Small intestine (tissue), 7 donors: ENCODE data around the gene RUNX2. TPM values are rescaled to one million over a fixed set of nuclear protein-coding genes. Genes with fewer than 3 reads are reported as not detected.

ENCODE experiments used
- DNase-seq, 2 donors: peaks; one replicate each; pipeline versions ENCODE4 v3.0.0 to v3.0.0-alpha.2; 2013
- FAIRE-seq: peaks from 2 replicates; lab custom pipeline; 2012; peaks lifted over from hg19 to GRCh38; lab: Jason Lieb, UNC
- H3K27ac ChIP-seq, 3 donors: one replicate each; pipeline ENCODE4 v1.5.1; 2013; ENCODE audit warnings: low read length in 2 of 3, mild to moderate bottlenecking in 2 of 3, control low read depth in 1 of 3, inconsistent platforms in 1 of 3, low read depth in 1 of 3, moderate library complexity in 1 of 3
- H3K27me3 ChIP-seq, 3 donors: one replicate each; pipeline ENCODE4 v1.6.1; 2013; ENCODE audit warnings: low read length in 3 of 3, inconsistent platforms in 1 of 3; ENCODE audit not compliant: control insufficient read depth in 3 of 3, insufficient read depth in 3 of 3
- H3K36me3 ChIP-seq, 3 donors: one replicate each; pipeline ENCODE4 v1.6.1; 2013; ENCODE audit warnings: low read length in 3 of 3, inconsistent platforms in 1 of 3, low read depth in 1 of 3, mild to moderate bottlenecking in 1 of 3, moderate library complexity in 1 of 3; ENCODE audit not compliant: control insufficient read depth in 3 of 3, insufficient read depth in 2 of 3
- H3K4me1 ChIP-seq, 3 donors: one replicate each; pipeline ENCODE4 v1.6.1; 2013; ENCODE audit warnings: low read length in 2 of 3, inconsistent platforms in 1 of 3, low read depth in 1 of 3, mild to moderate bottlenecking in 1 of 3, moderate library complexity in 1 of 3; ENCODE audit not compliant: control insufficient read depth in 3 of 3, insufficient read depth in 2 of 3
- H3K4me3 ChIP-seq, 3 donors: one replicate each; pipeline ENCODE4 v1.5.1; 2013; ENCODE audit warnings: low read length in 3 of 3, control low read depth in 1 of 3, inconsistent platforms in 1 of 3, low read depth in 1 of 3, mild to moderate bottlenecking in 1 of 3, moderate library complexity in 1 of 3
- H3K9me3 ChIP-seq, 2 donors: one replicate each; pipeline ENCODE4 v1.6.1; 2013; ENCODE audit warnings: low read depth in 1 of 2, low read length in 1 of 2; ENCODE audit not compliant: control insufficient read depth in 2 of 2, insufficient read depth in 1 of 2
- WGBS, 3 donors: extraction: QIAGEN DNeasy Blood & Tissue Kit; methylation state at CpG; one replicate each; pipeline ENCODE4 v1.1.7; 2013; 5-methylcytosine and 5-hydroxymethylcytosine counted together
- polyA plus RNA-seq, 4 donors: library from polyadenylated mRNA; stranded (reverse) in 3 of 4; unstranded in 1 of 4; fragments of 200-250 nt in 3 of 4; fragments of 120-200 nt in 1 of 4; gene quantifications; one replicate each; pipeline versions ENCODE4 v1.2.1 to v1.2.3, GENCODE V29; 2013
- donor health status: healthy with polysubstance abuse.
- donor health status: control.
- donor health status: control.
- donor health status: Bipolar disorder and iron deficiency.
- donor health status: healthy.

Gene RUNX2
- polyA plus RNA-seq, 4 donors: under 0.01 to 2.5 (median 0.94) TPM

DNA sequence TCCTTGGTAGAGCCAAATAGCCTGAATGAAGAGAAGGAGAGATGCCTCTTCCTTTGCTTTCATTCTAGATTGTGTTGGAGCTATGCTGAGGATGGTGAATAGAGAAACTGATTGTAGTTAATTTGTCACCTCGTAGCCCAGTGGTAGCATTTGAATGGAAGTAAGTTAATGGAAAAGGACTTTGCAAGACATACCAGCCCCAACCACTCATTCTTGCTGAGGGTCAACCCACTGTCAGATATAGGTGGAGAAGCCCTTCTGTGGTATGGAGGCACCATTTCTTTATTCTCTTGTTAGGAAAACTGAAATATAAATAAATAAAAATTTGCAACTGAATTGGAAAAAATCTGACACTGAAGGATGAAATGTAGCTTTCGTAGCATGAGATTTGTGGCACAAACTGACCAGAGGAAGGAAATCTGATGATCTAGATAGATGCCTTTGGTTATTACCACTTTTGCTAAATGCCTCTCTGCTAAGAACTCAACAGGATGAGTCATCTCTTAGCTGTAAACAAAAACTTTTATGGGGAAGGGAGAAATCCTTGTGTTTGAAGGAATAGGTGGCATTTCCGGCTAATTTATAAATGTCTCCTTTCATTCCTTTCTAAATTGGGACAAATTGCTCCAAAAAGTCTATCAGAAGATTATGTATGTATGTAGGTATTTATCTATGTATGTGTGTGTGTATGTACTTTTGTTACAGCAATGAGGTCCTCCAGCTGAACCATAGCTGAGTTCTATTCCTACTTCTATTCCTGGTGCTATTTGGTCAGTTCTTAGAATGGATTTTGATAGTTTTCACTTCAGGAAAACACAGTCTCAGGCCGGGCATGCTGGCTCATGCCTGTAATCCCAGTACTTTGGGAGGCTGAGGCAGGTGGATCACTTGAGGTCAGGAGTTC is 126.1 kb downstream of the RUNX2 start:
- no peak overlapping the region for H3K27ac ChIP-seq
- H3K9me3 ChIP-seq: no peaks in the 10 kb centered on the region
- H3K36me3 ChIP-seq: no peaks in the 10 kb centered on the region
- no peak overlapping the region for H3K4me3 ChIP-seq
- DNase-seq (no peak), FAIRE-seq (no peak)
- 71 to 86% (median 86%) methylated on average over 4 of the region's 4 CpGs for WGBS, 3 donors
- H3K4me1 ChIP-seq: peaks cover 0 to 2% (median 0%) of the 10 kb centered on the region in 3 donors
- H3K27me3 ChIP-seq: no peaks in the 10 kb centered on the region

DNA sequence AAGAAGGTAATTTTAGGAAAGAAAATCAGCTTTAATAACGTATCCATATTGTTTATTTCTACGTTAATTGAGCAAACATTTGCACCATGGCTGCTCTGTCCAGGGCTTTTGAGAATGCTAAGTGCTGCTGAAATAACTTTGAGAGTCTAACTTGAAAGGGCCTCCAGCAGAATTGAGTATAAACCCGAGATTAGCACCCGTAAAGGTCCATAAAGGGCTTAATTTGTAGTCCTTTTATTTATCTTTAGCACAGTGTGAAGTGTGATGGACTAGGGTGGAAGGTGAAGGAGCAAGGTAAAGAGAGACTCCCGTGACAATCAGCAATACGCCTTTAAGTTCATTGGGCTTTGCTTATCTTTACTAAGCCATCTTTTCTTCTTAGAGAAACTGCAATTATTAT is 127.3 kb downstream of the RUNX2 start:
- FAIRE-seq (no peak), DNase-seq (no peak)
- no peaks in the 10 kb centered on the region for H3K27me3 ChIP-seq

DNA sequence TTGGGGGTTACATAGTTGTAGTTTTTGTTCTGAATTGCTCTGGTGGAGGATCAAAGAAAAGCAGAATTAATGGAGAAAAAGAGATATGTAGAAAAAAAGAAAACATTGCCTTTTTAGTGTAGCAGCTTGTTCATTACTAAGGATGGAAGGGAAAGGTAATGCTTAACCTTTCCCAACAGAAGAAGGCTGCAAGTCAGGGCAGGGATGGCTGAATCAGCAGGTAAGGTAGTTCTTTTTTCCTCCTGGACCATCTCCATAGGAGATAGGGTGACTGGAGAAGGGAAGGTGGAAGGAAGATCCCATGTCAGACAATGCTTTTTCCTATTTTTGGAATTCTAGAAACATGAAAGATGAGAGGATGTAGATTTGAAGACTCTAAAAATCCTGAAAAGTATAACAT is 129.0 kb downstream of the RUNX2 start:
- no peaks in the 10 kb centered on the region for H3K27me3 ChIP-seq
- no peak overlapping the region for H3K27ac ChIP-seq
- FAIRE-seq: no peak
- H3K4me1 ChIP-seq: peaks cover 0 to 2% (median 0%) of the 10 kb centered on the region in 3 donors
- DNase-seq: no peak
- H3K36me3 ChIP-seq: no peaks in the 10 kb centered on the region
- no peak overlapping the region for H3K4me3 ChIP-seq
- H3K9me3 ChIP-seq: no peaks in the 10 kb centered on the region

More for the DNA sequence above, 127.3 kb downstream of the RUNX2 start:
- H3K4me1 ChIP-seq: peaks cover 0 to 2% (median 0%) of the 10 kb centered on the region in 3 donors
- WGBS, 3 donors: 56 to 76% (median 68%) methylated on average over 6 of the region's 6 CpGs
- no peaks in the 10 kb centered on the region for H3K36me3 ChIP-seq
- H3K9me3 ChIP-seq: no peaks in the 10 kb centered on the region
- no peak overlapping the region for H3K27ac ChIP-seq
- H3K4me3 ChIP-seq: no peak overlapping the region

DNA sequence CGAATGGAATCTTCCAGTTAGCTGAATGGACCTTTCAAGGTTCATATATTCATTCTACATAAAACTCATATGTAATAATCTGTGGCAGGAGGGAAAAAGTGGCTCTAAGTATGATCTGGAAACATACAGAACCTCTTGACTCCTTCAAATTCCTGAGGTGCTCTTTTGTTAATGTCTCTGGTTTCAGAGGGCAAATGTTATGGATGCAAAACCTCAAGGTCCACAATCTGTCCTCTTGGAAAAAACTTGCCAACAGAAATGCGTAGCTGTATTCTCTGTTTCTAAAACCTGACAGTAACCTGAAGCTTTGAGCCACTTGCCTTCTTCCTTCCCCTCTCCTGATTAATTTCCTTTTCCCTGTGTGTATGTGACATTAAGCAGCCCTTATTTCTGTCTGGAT is 130.5 kb downstream of the RUNX2 start:
- FAIRE-seq (no peak), DNase-seq (no peak)
- 87 to 94% (median 94%) methylated on average over 2 of the region's 2 CpGs for WGBS, 3 donors
- Histone ChIP-seq H3K4me1 (peaks cover 0 to 2% (median 0%) of the 10 kb centered on the region in 3 donors), H3K27me3 (no peaks in the 10 kb centered on the region), H3K27ac (no peak overlapping the region), H3K4me3 (no peak overlapping the region), H3K36me3 (no peaks in the 10 kb centered on the region), H3K9me3 (no peaks in the 10 kb centered on the region)

DNA sequence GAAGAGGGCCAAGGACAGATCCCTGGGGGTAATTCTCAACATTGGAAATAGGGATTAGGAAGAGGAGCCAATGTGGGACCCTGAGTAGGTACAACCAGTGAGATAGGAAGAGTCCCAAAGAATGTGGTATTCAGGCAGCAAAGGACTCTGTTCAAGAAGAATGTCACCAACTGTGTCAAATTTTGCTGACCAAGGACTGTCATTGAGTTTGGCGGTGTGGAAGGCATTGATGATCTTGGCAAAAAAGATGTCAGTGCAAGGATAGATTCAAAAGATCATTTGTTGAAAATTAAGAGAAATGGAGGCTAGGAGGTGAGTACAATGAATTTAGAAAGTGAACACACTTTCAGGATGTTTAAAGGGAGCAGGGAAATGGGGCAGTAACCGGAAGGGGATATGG is 132.0 kb downstream of the RUNX2 start:
- DNase-seq: no peak
- FAIRE-seq: no peak
- Histone ChIP-seq H3K4me3 (no peak overlapping the region), H3K27me3 (no peaks in the 10 kb centered on the region), H3K27ac (no peak overlapping the region), H3K9me3 (no peaks in the 10 kb centered on the region), H3K36me3 (no peaks in the 10 kb centered on the region), H3K4me1 (no peaks in the 10 kb centered on the region)
- WGBS, 3 donors: 95 to 99% (median 96%) methylated on average over 2 of the region's 2 CpGs

- WGBS, 3 donors: 81 to 90% (median 87%) methylated on average over 3 of the region's 3 CpGs
- H3K27me3 ChIP-seq: no peaks in the 10 kb centered on the region
These were observed 133.4 kb downstream of the RUNX2 start for GRCh38 chr6:45461486-45461885.

GRCh38 chr6:45462190-45463134 is 134.3 kb downstream of the RUNX2 start:
- WGBS, 3 donors: 74 to 83% (median 78%) methylated on average over 7 of the region's 7 CpGs
- no peak overlapping the region for H3K27ac ChIP-seq
- no peaks in the 10 kb centered on the region for H3K27me3 ChIP-seq
- FAIRE-seq (no peak), DNase-seq (no peak)
- H3K9me3 ChIP-seq: no peaks in the 10 kb centered on the region
- H3K4me1 ChIP-seq: no peaks in the 10 kb centered on the region
- H3K36me3 ChIP-seq: no peaks in the 10 kb centered on the region
- H3K4me3 ChIP-seq: no peak overlapping the region

More at GRCh38 chr6:45461486-45461885, 133.4 kb downstream of the RUNX2 start:
- no peak overlapping the region for H3K27ac ChIP-seq
- no peak overlapping the region for H3K4me3 ChIP-seq
- no peak for DNase-seq
- no peaks in the 10 kb centered on the region for H3K4me1 ChIP-seq
- FAIRE-seq: no peak
- H3K9me3 ChIP-seq: no peaks in the 10 kb centered on the region
- H3K36me3 ChIP-seq: no peaks in the 10 kb centered on the region

- Histone ChIP-seq H3K27ac (no peak overlapping the region), H3K4me3 (no peak overlapping the region), H3K9me3 (no peaks in the 10 kb centered on the region), H3K36me3 (no peaks in the 10 kb centered on the region), H3K27me3 (no peaks in the 10 kb centered on the region), H3K4me1 (no peaks in the 10 kb centered on the region)
- FAIRE-seq (no peak), DNase-seq (no peak)
These were observed 136.6 kb downstream of the RUNX2 start for GRCh38 chr6:45464685-45465084.
